OCI-LY7 (cell line): ENCODE results near the gene TRIM33.

Experiments
- EZH2phosphoT487 ChIP-seq: fragments of 200-600 bp; sonication (generic); IDR thresholded peaks from 2 replicates; pipeline ENCODE4 v1.6.1; 2018; ENCODE audit warnings: low read depth, borderline replicate concordance, mild to moderate bottlenecking, mixed run types, antibody characterized with exemption, low read length, moderate library complexity, mixed read lengths
- TF ChIP-seq, protein P1 (sequence below): fragments of 200-600 bp; sonication (generic); conservative IDR thresholded peaks from 2 replicates; pipeline ENCODE4 v1.5.1; 2014; ENCODE audit warnings: mild to moderate bottlenecking, antibody characterized with exemption, low read length, moderate library complexity, mixed read lengths

DNA sequence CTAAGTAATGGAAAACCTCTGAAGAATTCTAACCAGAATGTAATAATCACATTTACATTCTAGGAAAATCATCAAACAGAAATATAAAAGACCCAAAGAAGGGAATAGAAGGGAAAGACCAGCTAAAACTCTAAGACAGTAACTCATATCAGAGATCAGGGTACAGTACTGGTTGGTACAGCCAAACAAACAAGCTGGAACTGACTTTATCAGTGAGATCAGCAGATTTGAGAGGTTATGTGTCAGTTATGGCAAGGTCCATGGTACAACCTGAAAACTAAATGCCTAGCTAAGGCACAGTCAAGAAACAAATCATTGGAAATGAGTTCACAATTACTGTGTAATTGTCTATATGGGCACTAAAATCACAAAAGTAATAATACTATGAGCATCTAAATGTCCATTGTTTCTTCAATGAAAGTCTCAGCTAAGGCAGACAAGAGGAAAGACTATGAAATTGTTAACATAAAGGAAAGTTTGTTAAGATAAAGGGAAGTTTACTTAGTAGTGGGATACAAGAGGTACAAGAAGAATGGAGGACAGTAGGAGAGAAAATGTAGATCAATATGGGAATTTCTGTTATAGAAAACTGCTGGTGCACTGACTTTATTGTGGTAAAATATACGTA lies 75.8 kb downstream of the TRIM33 start:
- TF ChIP-seq, protein P1, sequence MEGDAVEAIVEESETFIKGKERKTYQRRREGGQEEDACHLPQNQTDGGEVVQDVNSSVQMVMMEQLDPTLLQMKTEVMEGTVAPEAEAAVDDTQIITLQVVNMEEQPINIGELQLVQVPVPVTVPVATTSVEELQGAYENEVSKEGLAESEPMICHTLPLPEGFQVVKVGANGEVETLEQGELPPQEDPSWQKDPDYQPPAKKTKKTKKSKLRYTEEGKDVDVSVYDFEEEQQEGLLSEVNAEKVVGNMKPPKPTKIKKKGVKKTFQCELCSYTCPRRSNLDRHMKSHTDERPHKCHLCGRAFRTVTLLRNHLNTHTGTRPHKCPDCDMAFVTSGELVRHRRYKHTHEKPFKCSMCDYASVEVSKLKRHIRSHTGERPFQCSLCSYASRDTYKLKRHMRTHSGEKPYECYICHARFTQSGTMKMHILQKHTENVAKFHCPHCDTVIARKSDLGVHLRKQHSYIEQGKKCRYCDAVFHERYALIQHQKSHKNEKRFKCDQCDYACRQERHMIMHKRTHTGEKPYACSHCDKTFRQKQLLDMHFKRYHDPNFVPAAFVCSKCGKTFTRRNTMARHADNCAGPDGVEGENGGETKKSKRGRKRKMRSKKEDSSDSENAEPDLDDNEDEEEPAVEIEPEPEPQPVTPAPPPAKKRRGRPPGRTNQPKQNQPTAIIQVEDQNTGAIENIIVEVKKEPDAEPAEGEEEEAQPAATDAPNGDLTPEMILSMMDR: no peak
- TF ChIP-seq EZH2phosphoT487: no peak
